HepG2 (cell line): ENCODE data around the gene MAGEA6.

Experiments used
- CTCF ChIP-seq: sonication (generic); formaldehyde crosslinking; IDR thresholded peaks from 2 replicates; pipeline ENCODE4 v1.5.0; 2020; ENCODE audit warnings: mild to moderate bottlenecking, missing genetic modification reagents, moderate library complexity
- PREB ChIP-seq: sonication (generic); formaldehyde crosslinking; IDR thresholded peaks from 2 replicates; pipeline ENCODE4 v1.4.0; 2020; ENCODE audit warnings: missing genetic modification reagents
- SSRP1 ChIP-seq: IDR thresholded peaks from 2 replicates; pipeline ENCODE4 v1.6.1; 2016; ENCODE audit warnings: control low read depth
- TEAD2 ChIP-seq: sonication (generic); formaldehyde crosslinking; IDR thresholded peaks from 2 replicates; pipeline ENCODE4 v1.9.0; 2021; ENCODE audit warnings: missing genetic modification reagents
- XBP1 ChIP-seq: sonication (generic); formaldehyde crosslinking; IDR thresholded peaks from 2 replicates; pipeline ENCODE4 v1.5.0; 2020; ENCODE audit warnings: missing genetic modification reagents

GRCh38 chrX:152725409-152725808, 44.1 kb downstream of the MAGEA6 start:
- TF ChIP-seq PREB (CRISPR knock-in tag) (no peak), CTCF (CRISPR knock-in tag) (no peak), TEAD2 (no peak), SSRP1 (CRISPR knock-in tag) (no peak), XBP1 (CRISPR knock-in tag) (no peak)
